A549 (cell line): Measurements from ENCODE around the gene PADI4. TPM values are rescaled to one million over a fixed set of nuclear protein-coding genes. Genes with fewer than 3 reads are reported as not detected.

ENCODE experiments used
- ATAC-seq, 2 experiments: fragments of 200-7000 bp in 1 of 2; fragments of >200 bp in 1 of 2; cut with Nextera tagmentation in 1 of 2; cut with Tn5 transposase in 1 of 2; 3 replicates each; pipeline versions ENCODE4 v1.8.0 to v1.9.1; 2018 to 2020; ENCODE audit warnings: mild to moderate bottlenecking in 1 of 2, moderate library complexity in 1 of 2
- CTCF ChIA-PET: fragments of 300-600 bp; sonication (Branson Sonifier 250); formaldehyde crosslinking; extraction: SDS; loops from one replicate; lab custom pipeline; 2021; ENCODE audit warnings: antibody characterized with exemption, inconsistent platforms; lab: Yijun Ruan, JAX
- POLR2A ChIA-PET: fragments of 350-600 bp; formaldehyde crosslinking; extraction: SDS; loops from one replicate; lab custom pipeline; 2021; ENCODE audit warnings: antibody characterized with exemption, inconsistent platforms; lab: Yijun Ruan, JAX
- DNase-seq, 2 experiments: peaks; one replicate each; pipeline versions ENCODE4 v3.0.0 to v3.0.0-alpha.2; 2011 to 2016; ENCODE audit warnings: low read depth in 1 of 2, low spot score in 1 of 2
- FAIRE-seq: peaks from 2 replicates; lab custom pipeline; 2011; peaks lifted over from hg19 to GRCh38; lab: Jason Lieb, UNC
- H3K27ac ChIP-seq, 2 experiments: fragments of >200 bp; sonication (Bioruptor Twin); formaldehyde crosslinking; 3 replicates each; pipeline ENCODE4 v1.5.1; 2016 to 2017
- H3K4me1 ChIP-seq: fragments of >200 bp; sonication (Bioruptor Twin); formaldehyde crosslinking; 3 replicates; pipeline ENCODE4 v1.6.1; 2016
- H3K4me2 ChIP-seq: fragments of >200 bp; sonication (Bioruptor Twin); formaldehyde crosslinking; 3 replicates; pipeline ENCODE4 v1.6.1; 2016
- H3K4me3 ChIP-seq: fragments of >200 bp; sonication (Bioruptor Twin); formaldehyde crosslinking; 3 replicates; pipeline ENCODE4 v1.5.1; 2016
- H3K9me3 ChIP-seq: fragments of >200 bp; sonication (Bioruptor Twin); formaldehyde crosslinking; 3 replicates; pipeline ENCODE4 v1.6.1; 2016
- ATOH8 ChIP-seq: fragments of 250-450 bp; sonication (Bioruptor Pico); IDR thresholded peaks from 2 replicates; pipeline ENCODE4 v1.5.0; 2020; ENCODE audit warnings: low read depth, mild to moderate bottlenecking, moderate library complexity
- BHLHE40 ChIP-seq: IDR thresholded peaks from 2 replicates; pipeline ENCODE4 v1.6.1; 2012; ENCODE audit warnings: low read depth, low read length, inconsistent platforms
- CBX2 ChIP-seq: fragments of 200-600 bp; sonication (generic); IDR thresholded peaks from 2 replicates; pipeline ENCODE4 v1.6.1; 2016; ENCODE audit warnings: low read depth, mild to moderate bottlenecking, borderline replicate concordance
- CBX8 ChIP-seq: fragments of 200-600 bp; sonication (generic); IDR thresholded peaks from 2 replicates; pipeline ENCODE4 v1.6.1; 2016
- CTCF ChIP-seq: fragments of >200 bp; sonication (Bioruptor Twin); formaldehyde crosslinking; IDR thresholded peaks from 3 replicates; pipeline ENCODE4 v1.5.1; 2016
- EP300 ChIP-seq, 2 experiments: fragments of >200 bp; sonication (Bioruptor Twin); formaldehyde crosslinking; IDR thresholded peaks; 2 replicates in 1 of 2; 3 replicates in 1 of 2; pipeline ENCODE4 v1.6.1; 2016 to 2017
- FOSL2 ChIP-seq, 2 experiments: fragments of 450-650 bp in 1 of 2; fragments of >200 bp in 1 of 2; sonication (Bioruptor Twin) in 1 of 2; formaldehyde crosslinking; IDR thresholded peaks; 2 replicates each; pipeline versions ENCODE4 v1.5.0 to v1.6.1; 2016 to 2020; ENCODE audit warnings: mild to moderate bottlenecking in 1 of 2, moderate library complexity in 1 of 2
- GATA3 ChIP-seq: IDR thresholded peaks from 2 replicates; pipeline ENCODE4 v1.6.1; 2012; ENCODE audit warnings: borderline replicate concordance
- HDAC2 ChIP-seq: fragments of 200-600 bp; sonication (generic); IDR thresholded peaks from 2 replicates; pipeline ENCODE4 v1.6.1; 2016
- HMGXB4 ChIP-seq: fragments of 250-450 bp; sonication (Bioruptor Pico); IDR thresholded peaks from 2 replicates; pipeline ENCODE4 v1.5.0; 2021; ENCODE audit warnings: mild to moderate bottlenecking, moderate library complexity, borderline replicate concordance
- HOXB13 ChIP-seq: fragments of 250-450 bp; sonication (Bioruptor Pico); IDR thresholded peaks from 2 replicates; pipeline ENCODE4 v1.5.0; 2020; ENCODE audit warnings: low read depth, mild to moderate bottlenecking, moderate library complexity
- HOXB5 ChIP-seq: fragments of 250-450 bp; sonication (Bioruptor Pico); IDR thresholded peaks from 2 replicates; pipeline ENCODE4 v1.5.0; 2020; ENCODE audit warnings: mild to moderate bottlenecking, moderate library complexity
- KDM1A ChIP-seq: fragments of 200-600 bp; sonication (generic); IDR thresholded peaks from 2 replicates; pipeline ENCODE4 v1.6.1; 2016; ENCODE audit warnings: low read depth, mild to moderate bottlenecking
- MAX ChIP-seq: IDR thresholded peaks from 2 replicates; pipeline ENCODE4 v1.6.1; 2012
- MAZ ChIP-seq: fragments of 150-350 bp; IDR thresholded peaks from 2 replicates; pipeline ENCODE4 v1.6.1; 2014; ENCODE audit warnings: antibody characterized with exemption, low read depth, low read length, borderline replicate concordance
- RARB ChIP-seq: fragments of 250-450 bp; sonication (Bioruptor Pico); IDR thresholded peaks from 2 replicates; pipeline ENCODE4 v1.8.0; 2021; ENCODE audit warnings: mild to moderate bottlenecking, moderate library complexity
- REST ChIP-seq: fragments of 200-600 bp; sonication (generic); IDR thresholded peaks from 2 replicates; pipeline ENCODE4 v1.6.1; 2016; ENCODE audit warnings: antibody characterized with exemption, mild to moderate bottlenecking, moderate library complexity
- RNF2 ChIP-seq: fragments of 200-600 bp; sonication (generic); IDR thresholded peaks from 2 replicates; pipeline ENCODE4 v1.6.1; 2016; ENCODE audit warnings: low read depth, mild to moderate bottlenecking, antibody characterized with exemption, moderate library complexity, borderline replicate concordance
- ZC3H11A ChIP-seq: fragments of 450-650 bp; IDR thresholded peaks from 2 replicates; pipeline ENCODE4 v1.6.1; 2014; ENCODE audit warnings: antibody characterized with exemption, mild to moderate bottlenecking
- WGBS: methylation state at CpG from one replicate; pipeline ENCODE4 v1.1.6; 2017; ENCODE audit errors: missing lambda C conversion rate; 5-methylcytosine and 5-hydroxymethylcytosine counted together
- polyA plus RNA-seq, 4 experiments: library from polyadenylated mRNA; depleted of rRNA in 3 of 4; stranded (reverse); fragments of >200 nt; fragmentation: RNase III in 1 of 4; extraction: RNeasy Plus Mini Kit Qiagen cat#74134 plus additional on column Dnase treatment in 1 of 4; gene quantifications; 2 replicates in 3 of 4; 3 replicates in 1 of 4; pipeline ENCODE4 v1.2.3, GENCODE V29; 2011 to 2017

PADI4 gene
- polyA plus RNA-seq, 2 of the 4 experiments (the other 2 are of a cell fraction): not detected

GRCh38 chr1:17392199-17392740, 84.3 kb downstream of the PADI4 start:
- FAIRE-seq: no peak

GRCh38 chr1:17393230-17393629, 85.2 kb downstream of the PADI4 start:
- DNase-seq: no peak
- no peak for ATAC-seq
- no peak for FAIRE-seq
- no peak overlapping the region for H3K4me2 ChIP-seq
- CTCF ChIA-PET: interaction anchor here (1.3 kb wide), 1 partner anchor 268 kb away, joined by 4 read pairs; no protein-coding TSS in a partner anchor
- POLR2A ChIA-PET: no interaction called here
- no peaks in the 10 kb centered on the region for H3K4me1 ChIP-seq
- H3K4me3 ChIP-seq: no peak overlapping the region
- 57% methylated on average over 8 of the region's 8 CpGs for WGBS
- no peak overlapping the region for H3K27ac ChIP-seq
- H3K9me3 ChIP-seq: no peaks in the 10 kb centered on the region
- TF ChIP-seq HMGXB4 (no peak), MAX (no peak), RARB (CRISPR knock-in tag) (no peak), GATA3 (no peak), HDAC2 (no peak), REST (no peak), ATOH8 (CRISPR knock-in tag) (no peak), BHLHE40 (no peak), EP300 (IDR thresholded peaks at IDR 0.05) (no peak), MAZ (no peak), ZC3H11A (no peak)

More at GRCh38 chr1:17392199-17392740, 84.3 kb downstream of the PADI4 start:
- Histone ChIP-seq H3K27ac (no peak overlapping the region), H3K4me1 (no peaks in the 10 kb centered on the region), H3K4me3 (no peak overlapping the region), H3K9me3 (no peaks in the 10 kb centered on the region)
- no peak for DNase-seq
- CTCF ChIA-PET: interaction anchor here (1.0 kb wide), 1 partner anchor 55 kb away, joined by 3 read pairs; no protein-coding TSS in a partner anchor
- WGBS: 52% methylated on average over 7 of the region's 10 CpGs
- no peak for TF ChIP-seq CBX2
- no peak for TF ChIP-seq GATA3
- TF ChIP-seq RNF2: no peak
- no peak for TF ChIP-seq HOXB5 (CRISPR knock-in tag)
- no peak for TF ChIP-seq HDAC2
- TF ChIP-seq REST: no peak
- TF ChIP-seq CBX8: no peak
- no peak for TF ChIP-seq CTCF
- TF ChIP-seq HOXB13 (CRISPR knock-in tag): no peak
- TF ChIP-seq FOSL2 (IDR thresholded peaks at IDR 0.05): no peak
- TF ChIP-seq FOSL2 (CRISPR knock-in tag; IDR thresholded peaks at IDR 0.05): no peak
- TF ChIP-seq KDM1A: no peak
- TF ChIP-seq, all 56 proteins: peak for 0
- ATAC-seq: no peak
- POLR2A ChIA-PET: no interaction called here
- H3K4me2 ChIP-seq: no peak overlapping the region
